ENCODE data around the gene POLR2C. TPM values are rescaled to one million over a fixed set of nuclear protein-coding genes. Genes with fewer than 3 reads are reported as not detected.
A peak's percentile ranks its signal among the peaks of the same experiment; 100 is the strongest.

The POLR2C gene
- total RNA-seq, 1 donor from 2014 or later, result 56.6 TPM

DNA sequence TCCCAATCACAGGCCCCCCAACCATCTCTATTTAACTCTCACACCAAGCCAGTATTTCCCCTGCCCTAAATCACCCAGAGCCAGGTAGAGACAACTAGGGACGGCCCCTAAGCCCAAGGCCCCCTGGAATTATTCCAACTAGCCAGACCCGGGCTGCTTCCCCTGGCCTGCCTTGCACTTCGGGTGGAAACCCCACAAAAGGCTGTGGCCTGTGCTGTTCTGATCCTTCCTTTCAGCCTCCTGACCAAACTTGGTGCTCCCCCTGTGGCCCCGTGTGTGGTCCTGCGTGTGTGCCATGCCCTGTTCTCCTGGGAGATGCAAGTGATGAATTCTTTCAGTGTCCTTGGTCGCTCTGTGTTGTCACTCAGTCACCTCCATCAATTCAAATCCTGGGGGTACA, 43.0 kb upstream of the POLR2C start:
- ChIA-PET POLR2A (interaction anchor here (3.2 kb wide), 1 partner anchor 101 kb away, joined by 16 read pairs; no protein-coding TSS in a partner anchor), CTCF (interaction anchor here (0.9 to 5.6 kb wide), 6 partner anchors 22 to 582 kb away, joined by 3 to 215 read pairs (median 6); partner anchors contain the start of gene USB1)
- ATAC-seq (ENCODE audit: low read depth), result no peak
- intact Hi-C loops (cut with micrococcal nuclease), result loop anchor here (1.0 to 10.0 kb wide), 8 partner anchors 100 to 586 kb away; partner anchors contain the start of genes ARL2BP, CETP, KATNB1 and PSME3IP1
- H3K4me3 Mint-ChIP-seq, result no peak overlapping the region
- no peaks in the 10 kb centered on the region for H3K36me3 Mint-ChIP-seq (ENCODE audit: low read depth)
- TF ChIP-seq, protein P1, sequence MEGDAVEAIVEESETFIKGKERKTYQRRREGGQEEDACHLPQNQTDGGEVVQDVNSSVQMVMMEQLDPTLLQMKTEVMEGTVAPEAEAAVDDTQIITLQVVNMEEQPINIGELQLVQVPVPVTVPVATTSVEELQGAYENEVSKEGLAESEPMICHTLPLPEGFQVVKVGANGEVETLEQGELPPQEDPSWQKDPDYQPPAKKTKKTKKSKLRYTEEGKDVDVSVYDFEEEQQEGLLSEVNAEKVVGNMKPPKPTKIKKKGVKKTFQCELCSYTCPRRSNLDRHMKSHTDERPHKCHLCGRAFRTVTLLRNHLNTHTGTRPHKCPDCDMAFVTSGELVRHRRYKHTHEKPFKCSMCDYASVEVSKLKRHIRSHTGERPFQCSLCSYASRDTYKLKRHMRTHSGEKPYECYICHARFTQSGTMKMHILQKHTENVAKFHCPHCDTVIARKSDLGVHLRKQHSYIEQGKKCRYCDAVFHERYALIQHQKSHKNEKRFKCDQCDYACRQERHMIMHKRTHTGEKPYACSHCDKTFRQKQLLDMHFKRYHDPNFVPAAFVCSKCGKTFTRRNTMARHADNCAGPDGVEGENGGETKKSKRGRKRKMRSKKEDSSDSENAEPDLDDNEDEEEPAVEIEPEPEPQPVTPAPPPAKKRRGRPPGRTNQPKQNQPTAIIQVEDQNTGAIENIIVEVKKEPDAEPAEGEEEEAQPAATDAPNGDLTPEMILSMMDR (IDR thresholded peaks at IDR 0.05), result no peak
- DNase-seq, result no peak
- H3K27me3 Mint-ChIP-seq, result no peaks in the 10 kb centered on the region
- H3K9me3 Mint-ChIP-seq, result no peaks in the 10 kb centered on the region
- H3K27ac Mint-ChIP-seq, result peak overlapping the region; percentile 76
- H3K4me1 Mint-ChIP-seq, result peaks cover 34% of the 10 kb centered on the region

DNA sequence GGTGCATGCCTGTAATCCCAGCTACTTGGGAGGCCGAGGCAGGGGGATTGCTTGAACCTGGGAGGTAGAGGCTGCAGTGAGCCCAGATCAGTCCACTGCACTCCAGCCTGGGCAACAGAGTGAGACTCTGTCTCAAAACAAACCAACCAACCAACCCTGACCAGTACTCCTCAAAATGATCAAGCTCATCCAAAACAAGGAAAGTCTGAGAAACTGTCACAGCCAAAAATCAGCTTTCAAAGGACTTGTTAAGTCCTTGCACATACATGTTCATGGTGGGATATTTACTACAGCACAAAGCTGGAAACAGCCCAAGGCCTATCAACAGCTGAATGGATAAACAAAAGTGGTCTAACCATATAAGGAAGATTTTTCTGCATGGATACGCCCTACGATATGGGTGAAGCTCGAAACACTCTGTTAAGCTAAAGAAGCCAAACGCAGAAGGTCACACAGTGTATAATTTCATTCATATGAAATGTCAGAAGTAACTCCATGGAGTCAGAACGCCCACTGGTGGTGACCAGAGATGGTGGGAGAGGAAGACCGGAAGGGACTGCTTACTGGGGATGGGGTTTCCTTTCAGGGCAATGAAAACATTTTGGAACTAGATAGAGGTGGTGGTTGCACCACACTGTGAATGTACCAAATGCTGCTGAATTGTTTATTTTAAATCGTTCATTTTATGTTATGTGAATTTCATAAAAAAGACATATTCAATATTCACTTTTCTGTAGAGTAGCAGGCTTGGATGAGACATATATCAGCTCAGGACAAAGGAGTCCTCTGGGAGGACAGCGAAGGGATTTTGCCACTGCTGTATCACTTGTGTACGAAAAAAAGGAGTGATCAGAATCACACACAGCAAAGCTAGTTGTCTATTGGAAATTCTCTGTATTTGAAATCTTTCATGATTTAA, 40.2 kb upstream of the POLR2C start:
- peak; percentile 29 for ATAC-seq (ENCODE audit: low read depth)
- POLR2A ChIA-PET, result interaction anchor here (1.0 kb wide), 1 partner anchor 123 kb away, joined by 4 read pairs; no protein-coding TSS in a partner anchor
- TF ChIP-seq, protein P1 (IDR thresholded peaks at IDR 0.05), result no peak
- H3K27me3 Mint-ChIP-seq, result no peaks in the 10 kb centered on the region
- no peak for DNase-seq
- H3K9me3 Mint-ChIP-seq, result no peaks in the 10 kb centered on the region
- H3K27ac Mint-ChIP-seq, result no peak overlapping the region
- CTCF ChIA-PET, result interaction anchor here (0.6 to 1.4 kb wide), 5 partner anchors 99 to 338 kb away, joined by 3 to 7 read pairs (median 3); no protein-coding TSS in a partner anchor
- intact Hi-C loops (cut with micrococcal nuclease), result no loop called here
- H3K4me3 Mint-ChIP-seq, result no peak overlapping the region
- H3K4me1 Mint-ChIP-seq, result peaks cover 14% of the 10 kb centered on the region
- peaks cover 6% of the 10 kb centered on the region for H3K36me3 Mint-ChIP-seq (ENCODE audit: low read depth)

DNA sequence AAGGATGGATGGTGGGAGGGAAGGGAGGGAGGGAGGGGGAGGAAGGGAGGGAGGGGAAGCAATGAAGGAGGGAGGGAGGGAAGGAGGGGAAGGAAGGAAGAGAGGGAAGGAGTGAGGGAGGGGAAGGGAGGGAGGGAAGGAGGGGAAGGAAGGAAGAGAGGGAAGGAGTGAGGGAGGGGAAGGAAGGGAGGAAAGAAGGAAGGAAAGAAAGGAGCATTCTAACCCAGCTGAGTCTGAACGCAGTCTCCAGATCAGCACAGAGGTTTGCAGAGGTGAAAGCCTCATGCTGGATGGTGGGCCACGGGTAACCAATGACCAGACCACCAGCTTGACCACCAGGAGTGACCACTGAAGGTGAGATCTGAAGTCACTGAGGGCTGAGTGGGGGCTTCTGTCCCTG, 39.3 kb upstream of the POLR2C start:
- POLR2A ChIA-PET, result no interaction called here

GRCh38 chr16:57424583-57424982, 37.9 kb upstream of the POLR2C start:
- TF ChIP-seq, protein P1 (IDR thresholded peaks at IDR 0.05), result no peak
- DNase-seq (no peak), ATAC-seq (ENCODE audit: low read depth) (no peak)
- H3K36me3 Mint-ChIP-seq (ENCODE audit: low read depth), result peaks cover 27% of the 10 kb centered on the region
- no peak overlapping the region for H3K27ac Mint-ChIP-seq
- H3K4me1 Mint-ChIP-seq, result no peaks in the 10 kb centered on the region
- intact Hi-C loops (cut with micrococcal nuclease), result no loop called here
- ChIA-PET CTCF (no interaction called here), POLR2A (no interaction called here)
- no peaks in the 10 kb centered on the region for H3K27me3 Mint-ChIP-seq
- no peaks in the 10 kb centered on the region for H3K9me3 Mint-ChIP-seq
- H3K4me3 Mint-ChIP-seq, result no peak overlapping the region

More for the DNA sequence above, 39.3 kb upstream of the POLR2C start:
- TF ChIP-seq, protein P1 (IDR thresholded peaks at IDR 0.05), result no peak
- H3K4me3 Mint-ChIP-seq, result no peak overlapping the region
- CTCF ChIA-PET, result interaction anchor here (0.8 kb wide), 1 partner anchor 122 kb away, joined by 3 read pairs; no protein-coding TSS in a partner anchor
- H3K4me1 Mint-ChIP-seq, result peaks cover 9% of the 10 kb centered on the region
- DNase-seq (no peak), ATAC-seq (ENCODE audit: low read depth) (no peak)
- no peaks in the 10 kb centered on the region for H3K27me3 Mint-ChIP-seq
- H3K9me3 Mint-ChIP-seq, result no peaks in the 10 kb centered on the region
- intact Hi-C loops (cut with micrococcal nuclease), result no loop called here
- peaks cover 14% of the 10 kb centered on the region for H3K36me3 Mint-ChIP-seq (ENCODE audit: low read depth)
- no peak overlapping the region for H3K27ac Mint-ChIP-seq

GRCh38 chr16:57426356-57426755, 36.1 kb upstream of the POLR2C start:
- Mint-ChIP-seq H3K9me3 (no peaks in the 10 kb centered on the region), H3K27ac (no peak overlapping the region)
- POLR2A ChIA-PET, result interaction anchor here (0.7 kb wide), 1 partner anchor 10 kb away, joined by 6 read pairs; no protein-coding TSS in a partner anchor

More at GRCh38 chr16:57426356-57426755, 36.1 kb upstream of the POLR2C start:
- Mint-ChIP-seq H3K36me3 (ENCODE audit: low read depth) (peaks cover 44% of the 10 kb centered on the region), H3K27me3 (no peaks in the 10 kb centered on the region), H3K4me1 (no peaks in the 10 kb centered on the region), H3K4me3 (no peak overlapping the region)
- TF ChIP-seq, protein P1 (IDR thresholded peaks at IDR 0.05), result no peak
- intact Hi-C loops (cut with micrococcal nuclease), result no loop called here
- ATAC-seq (ENCODE audit: low read depth), result no peak
- CTCF ChIA-PET, result interaction anchor here (1.1 kb wide), 1 partner anchor 8 kb away, joined by 3 read pairs; no protein-coding TSS in a partner anchor
- no peak for DNase-seq
